B cell (primary cell): ENCODE measurements around the gene TADA3.

Experiments used
- CTCF ChIP-seq: fragments of 200-600 bp; IDR thresholded peaks from one replicate; pipeline ENCODE4 v1.8.0; 2022; ENCODE audit warnings: antibody characterized with exemption, mild to moderate bottlenecking
- EZH2 ChIP-seq: IDR thresholded peaks from 2 replicates; pipeline ENCODE4 v1.6.1; 2012; ENCODE audit warnings: borderline replicate concordance, low read depth, mild to moderate bottlenecking, moderate library complexity, low read length; ENCODE audit not compliant: insufficient read depth, poor library complexity, severe bottlenecking

DNA sequence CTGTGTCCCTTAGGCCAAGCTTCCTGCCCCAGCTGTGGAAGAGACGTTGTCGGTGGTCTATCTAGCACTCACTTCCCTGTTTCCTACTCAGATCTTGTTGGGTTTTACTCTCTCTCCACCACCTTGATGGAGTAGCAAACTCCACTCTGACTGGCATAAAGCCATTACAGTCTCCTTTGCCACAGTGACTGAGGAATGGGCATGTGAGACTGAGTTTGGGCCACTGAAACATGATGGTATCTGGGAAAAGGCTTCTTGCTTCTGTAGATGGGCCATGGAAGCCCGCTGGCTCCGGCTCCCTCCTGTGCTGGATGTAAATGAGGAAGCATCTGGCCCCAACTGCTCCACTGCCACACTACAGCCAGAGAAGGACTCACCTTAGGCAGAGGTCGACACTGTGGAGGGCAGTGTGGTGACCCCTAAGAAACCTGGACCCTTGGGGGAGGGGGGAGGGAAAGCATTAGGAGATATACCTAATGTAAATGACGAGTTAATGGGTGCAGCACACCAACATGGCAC lies 13.1 kb downstream of the TADA3 start:
- TF ChIP-seq CTCF: no peak
- TF ChIP-seq EZH2: no peak
